ENCODE results near the gene PPAN.

PPAN gene

GRCh38 chr19:10102787-10103236 lies 3.4 kb upstream of the PPAN start:
- H3F3A ChIP-seq (ENCODE audit: control insufficient read depth, insufficient read depth) = peaks cover 59% of the 10 kb centered on the region
- H3K4me2 ChIP-seq (ENCODE audit: low read length) = peak overlapping the region; percentile 83
- peaks cover 13% of the 10 kb centered on the region for H3K36me3 ChIP-seq (ENCODE audit: control insufficient read depth, low read length)
- H3K9me2 ChIP-seq (replicated peaks; ENCODE audit: control insufficient read depth, low read length) = no peaks in the 10 kb centered on the region
- H3K27ac ChIP-seq (ENCODE audit: low read depth, low read length) = peak overlapping the region; percentile 96
- H4K20me1 ChIP-seq (ENCODE audit: control insufficient read depth, insufficient read depth, low read depth, low read length) = no peaks in the 10 kb centered on the region
- peaks cover 26% of the 10 kb centered on the region for H3K79me2 ChIP-seq (ENCODE audit: control insufficient read depth, low read length)
- H3K27me3 ChIP-seq (ENCODE audit: control insufficient read depth, low read length) = no peaks in the 10 kb centered on the region
- no peaks in the 10 kb centered on the region for H3K9me3 ChIP-seq (ENCODE audit: control insufficient read depth, insufficient read depth, low read length)
- no peak for TF ChIP-seq CTCF (IDR thresholded peaks at IDR 0.05; ENCODE audit: low read depth, low read length, poor library complexity, severe bottlenecking)
- no peak for TF ChIP-seq EZH2phosphoT487 (IDR thresholded peaks at IDR 0.05; ENCODE audit: borderline replicate concordance, low read length)
- H3K4me1 ChIP-seq (ENCODE audit: control insufficient read depth, low read length) = peaks cover 79% of the 10 kb centered on the region
- H3K4me3 ChIP-seq (ENCODE audit: low read length) = peak overlapping the region; percentile 75

- H3K9me3 ChIP-seq (ENCODE audit: control insufficient read depth, insufficient read depth, low read length) = no peaks in the 10 kb centered on the region
- no peak for TF ChIP-seq CTCF (IDR thresholded peaks at IDR 0.05; ENCODE audit: low read depth, low read length, poor library complexity, severe bottlenecking)
- no peaks in the 10 kb centered on the region for H3K9me2 ChIP-seq (replicated peaks; ENCODE audit: control insufficient read depth, low read length)
- peaks cover 26% of the 10 kb centered on the region for H3K36me3 ChIP-seq (ENCODE audit: control insufficient read depth, low read length)
- peaks cover 80% of the 10 kb centered on the region for H3K4me1 ChIP-seq (ENCODE audit: control insufficient read depth, low read length)
- no peaks in the 10 kb centered on the region for H3K27me3 ChIP-seq (ENCODE audit: control insufficient read depth, low read length)
- peak overlapping the region; percentile 86 for H3K4me3 ChIP-seq (ENCODE audit: low read length)
- no peaks in the 10 kb centered on the region for H4K20me1 ChIP-seq (ENCODE audit: control insufficient read depth, insufficient read depth, low read depth, low read length)
- peaks cover 63% of the 10 kb centered on the region for H3F3A ChIP-seq (ENCODE audit: control insufficient read depth, insufficient read depth)
- H3K27ac ChIP-seq (ENCODE audit: low read depth, low read length) = peak overlapping the region; percentile 96
- H3K4me2 ChIP-seq (ENCODE audit: low read length) = peak overlapping the region; percentile 77
- H3K79me2 ChIP-seq (ENCODE audit: control insufficient read depth, low read length) = peaks cover 38% of the 10 kb centered on the region
These were observed 2.0 kb upstream of the PPAN start for GRCh38 chr19:10104130-10104513.

- Histone ChIP-seq H3K36me3 (ENCODE audit: control insufficient read depth, low read length) (peaks cover 33% of the 10 kb centered on the region), H3K4me2 (ENCODE audit: low read length) (peak overlapping the region; percentile 77), H3K79me2 (ENCODE audit: control insufficient read depth, low read length) (peaks cover 45% of the 10 kb centered on the region), H3K9me2 (replicated peaks; ENCODE audit: control insufficient read depth, low read length) (no peaks in the 10 kb centered on the region), H3K9me3 (ENCODE audit: control insufficient read depth, insufficient read depth, low read length) (no peaks in the 10 kb centered on the region), H4K20me1 (ENCODE audit: control insufficient read depth, insufficient read depth, low read depth, low read length) (no peaks in the 10 kb centered on the region), H3K27me3 (ENCODE audit: control insufficient read depth, low read length) (no peaks in the 10 kb centered on the region), H3K4me3 (ENCODE audit: low read length) (peak overlapping the region; percentile 86), H3K27ac (ENCODE audit: low read depth, low read length) (peak overlapping the region; percentile 96), H3F3A (ENCODE audit: control insufficient read depth, insufficient read depth) (peaks cover 67% of the 10 kb centered on the region), H3K4me1 (ENCODE audit: control insufficient read depth, low read length) (peaks cover 80% of the 10 kb centered on the region)
- TF ChIP-seq EZH2phosphoT487 (IDR thresholded peaks at IDR 0.05; ENCODE audit: borderline replicate concordance, low read length) = no peak
These were observed 1.3 kb upstream of the PPAN start for GRCh38 chr19:10104665-10105508.

- Histone ChIP-seq H3K4me3 (ENCODE audit: low read length) (peak overlapping the region; percentile 86), H3K9me3 (ENCODE audit: control insufficient read depth, insufficient read depth, low read length) (no peaks in the 10 kb centered on the region), H3K36me3 (ENCODE audit: control insufficient read depth, low read length) (peaks cover 40% of the 10 kb centered on the region), H3K9me2 (replicated peaks; ENCODE audit: control insufficient read depth, low read length) (no peaks in the 10 kb centered on the region), H3K27ac (ENCODE audit: low read depth, low read length) (peak overlapping the region; percentile 96), H3F3A (ENCODE audit: control insufficient read depth, insufficient read depth) (peaks cover 62% of the 10 kb centered on the region), H3K4me1 (ENCODE audit: control insufficient read depth, low read length) (peaks cover 80% of the 10 kb centered on the region), H3K4me2 (ENCODE audit: low read length) (peak overlapping the region; percentile 77), H3K79me2 (ENCODE audit: control insufficient read depth, low read length) (peaks cover 45% of the 10 kb centered on the region), H4K20me1 (ENCODE audit: control insufficient read depth, insufficient read depth, low read depth, low read length) (no peaks in the 10 kb centered on the region), H3K27me3 (ENCODE audit: control insufficient read depth, low read length) (no peaks in the 10 kb centered on the region)
- no peak for TF ChIP-seq EZH2phosphoT487 (IDR thresholded peaks at IDR 0.05; ENCODE audit: borderline replicate concordance, low read length)
- TF ChIP-seq CTCF (IDR thresholded peaks at IDR 0.05; ENCODE audit: low read depth, low read length, poor library complexity, severe bottlenecking) = no peak
These were observed 558 bp upstream of the PPAN start for GRCh38 chr19:10105509-10106099.
